Ishikawa (cell line): Measurements from ENCODE around the gene TATDN2.

Experiments
- CEBPB ChIP-seq: IDR thresholded peaks from 2 replicates; pipeline ENCODE4 v1.6.1; 2012
- CREB1 ChIP-seq: IDR thresholded peaks from 2 replicates; pipeline ENCODE4 v1.6.1; 2012; ENCODE audit warnings: low read depth
- EGR1 ChIP-seq: IDR thresholded peaks from 2 replicates; pipeline ENCODE4 v1.6.1; 2012
- EP300 ChIP-seq: IDR thresholded peaks from 2 replicates; pipeline ENCODE4 v1.6.1; 2012; ENCODE audit warnings: borderline replicate concordance
- FOXM1 ChIP-seq: IDR thresholded peaks from 2 replicates; pipeline ENCODE4 v1.6.1; 2012; ENCODE audit warnings: low read depth, borderline replicate concordance
- MAX ChIP-seq: IDR thresholded peaks from 2 replicates; pipeline ENCODE4 v1.6.1; 2012
- NFIC ChIP-seq: IDR thresholded peaks from 2 replicates; pipeline ENCODE4 v1.6.1; 2012
- RAD21 ChIP-seq: IDR thresholded peaks from 2 replicates; pipeline ENCODE4 v1.6.1; 2012; ENCODE audit warnings: low read depth
- TAF1 ChIP-seq: IDR thresholded peaks from 2 replicates; pipeline ENCODE4 v1.6.1; 2012; ENCODE audit warnings: low read depth, mild to moderate bottlenecking
- TCF12 ChIP-seq: IDR thresholded peaks from 2 replicates; pipeline ENCODE4 v1.6.1; 2012; ENCODE audit warnings: low read depth
- TEAD4 ChIP-seq: IDR thresholded peaks from 2 replicates; pipeline ENCODE4 v1.6.1; 2012
- USF1 ChIP-seq: IDR thresholded peaks from 2 replicates; pipeline ENCODE4 v1.6.1; 2012
- YY1 ChIP-seq: IDR thresholded peaks from 2 replicates; pipeline ENCODE4 v1.6.1; 2012; ENCODE audit warnings: low read depth
- ZBTB7A ChIP-seq: IDR thresholded peaks from 2 replicates; pipeline ENCODE4 v1.6.1; 2012; ENCODE audit warnings: low read depth
- TF ChIP-seq, protein P1 (sequence below): IDR thresholded peaks from 2 replicates; pipeline ENCODE4 v1.6.1; 2012; ENCODE audit warnings: low read depth, mild to moderate bottlenecking

The TATDN2 gene

DNA sequence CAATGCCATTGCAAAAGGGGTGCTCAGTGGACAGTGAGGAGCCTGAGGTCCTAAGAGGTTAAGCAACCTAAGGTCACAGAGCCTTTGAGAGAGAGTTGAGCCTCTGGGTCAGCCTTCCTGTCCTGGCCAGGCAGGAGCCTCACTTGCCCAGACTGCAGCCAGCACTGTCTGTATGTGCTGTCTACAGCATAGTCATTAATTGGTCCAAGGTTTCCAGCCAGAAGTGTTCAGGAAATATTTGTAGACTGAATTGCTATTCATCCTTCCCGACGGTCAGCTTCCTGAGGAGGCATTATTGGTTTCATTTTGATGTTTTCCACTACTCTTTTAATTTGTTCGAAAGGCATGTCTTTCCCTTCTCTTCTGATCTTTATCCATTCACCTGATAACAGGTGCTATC, 64.6 kb downstream of the TATDN2 start:
- TF ChIP-seq FOXM1 (no peak), EGR1 (no peak), EP300 (no peak), YY1 (no peak)
- TF ChIP-seq, protein P1, sequence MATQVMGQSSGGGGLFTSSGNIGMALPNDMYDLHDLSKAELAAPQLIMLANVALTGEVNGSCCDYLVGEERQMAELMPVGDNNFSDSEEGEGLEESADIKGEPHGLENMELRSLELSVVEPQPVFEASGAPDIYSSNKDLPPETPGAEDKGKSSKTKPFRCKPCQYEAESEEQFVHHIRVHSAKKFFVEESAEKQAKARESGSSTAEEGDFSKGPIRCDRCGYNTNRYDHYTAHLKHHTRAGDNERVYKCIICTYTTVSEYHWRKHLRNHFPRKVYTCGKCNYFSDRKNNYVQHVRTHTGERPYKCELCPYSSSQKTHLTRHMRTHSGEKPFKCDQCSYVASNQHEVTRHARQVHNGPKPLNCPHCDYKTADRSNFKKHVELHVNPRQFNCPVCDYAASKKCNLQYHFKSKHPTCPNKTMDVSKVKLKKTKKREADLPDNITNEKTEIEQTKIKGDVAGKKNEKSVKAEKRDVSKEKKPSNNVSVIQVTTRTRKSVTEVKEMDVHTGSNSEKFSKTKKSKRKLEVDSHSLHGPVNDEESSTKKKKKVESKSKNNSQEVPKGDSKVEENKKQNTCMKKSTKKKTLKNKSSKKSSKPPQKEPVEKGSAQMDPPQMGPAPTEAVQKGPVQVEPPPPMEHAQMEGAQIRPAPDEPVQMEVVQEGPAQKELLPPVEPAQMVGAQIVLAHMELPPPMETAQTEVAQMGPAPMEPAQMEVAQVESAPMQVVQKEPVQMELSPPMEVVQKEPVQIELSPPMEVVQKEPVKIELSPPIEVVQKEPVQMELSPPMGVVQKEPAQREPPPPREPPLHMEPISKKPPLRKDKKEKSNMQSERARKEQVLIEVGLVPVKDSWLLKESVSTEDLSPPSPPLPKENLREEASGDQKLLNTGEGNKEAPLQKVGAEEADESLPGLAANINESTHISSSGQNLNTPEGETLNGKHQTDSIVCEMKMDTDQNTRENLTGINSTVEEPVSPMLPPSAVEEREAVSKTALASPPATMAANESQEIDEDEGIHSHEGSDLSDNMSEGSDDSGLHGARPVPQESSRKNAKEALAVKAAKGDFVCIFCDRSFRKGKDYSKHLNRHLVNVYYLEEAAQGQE = no peak

DNA sequence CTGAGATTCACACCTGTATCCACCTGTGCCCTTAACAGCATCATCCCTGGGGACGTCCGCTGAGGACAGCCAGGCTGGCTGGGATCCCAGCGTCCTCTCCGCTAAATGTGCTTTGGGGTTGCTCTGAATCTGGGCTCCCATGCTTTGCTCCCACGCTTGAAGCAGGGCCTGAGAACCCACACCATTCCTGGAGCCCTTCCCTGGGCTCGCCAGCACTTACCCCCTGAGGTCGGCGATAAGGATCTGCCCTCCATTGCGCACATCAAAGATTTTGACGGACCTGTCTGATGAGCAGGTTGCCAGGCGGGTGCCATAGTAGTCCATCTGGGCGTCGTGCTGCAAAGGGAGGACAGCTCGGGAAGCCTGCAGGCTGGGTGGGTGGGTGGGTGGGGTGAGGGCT, 66.8 kb downstream of the TATDN2 start:
- no peak for TF ChIP-seq ZBTB7A
- no peak for TF ChIP-seq TAF1
- TF ChIP-seq EP300 = no peak
- no peak for TF ChIP-seq CEBPB
- TF ChIP-seq RAD21 = no peak
- TF ChIP-seq YY1 = no peak
- no peak for TF ChIP-seq USF1
- no peak for TF ChIP-seq TCF12
- TF ChIP-seq MAX = no peak
- TF ChIP-seq TEAD4 = no peak
- no peak for TF ChIP-seq NFIC
- no peak for TF ChIP-seq CREB1
- no peak for TF ChIP-seq FOXM1
- TF ChIP-seq EGR1 = no peak
- TF ChIP-seq, protein P1 = no peak

DNA sequence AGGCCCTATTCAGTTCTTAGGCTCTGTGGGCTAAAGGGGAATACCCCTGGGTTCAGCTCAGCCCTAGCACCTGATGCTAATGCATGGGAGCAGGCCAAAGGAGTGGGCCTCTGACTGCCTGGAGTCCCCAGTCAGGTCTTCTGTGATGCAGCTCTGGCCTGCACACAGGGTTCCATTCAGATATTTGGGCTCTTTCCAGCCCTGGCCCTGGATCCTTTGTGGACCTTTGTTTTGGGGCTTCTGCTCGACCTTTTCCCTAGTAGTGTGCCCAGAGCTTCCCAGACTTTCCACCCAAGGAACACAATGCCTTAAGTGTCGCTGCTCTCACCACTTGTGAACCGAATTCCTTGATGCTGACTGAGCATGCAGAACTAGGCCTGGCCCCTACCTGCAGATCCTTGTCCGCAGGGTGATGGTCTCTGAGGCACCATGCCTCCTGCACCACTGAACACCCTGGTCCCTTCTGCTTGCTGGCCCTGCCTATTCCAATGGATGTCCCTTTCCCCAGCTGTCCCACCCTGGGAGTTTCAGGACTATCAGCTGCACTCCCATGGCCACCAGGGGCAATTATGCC, 67.6 kb downstream of the TATDN2 start:
- TF ChIP-seq ZBTB7A (no peak), CEBPB (no peak), TEAD4 (no peak), TAF1 (no peak), USF1 (no peak), CREB1 (no peak), RAD21 (no peak), YY1 (no peak), EP300 (no peak), MAX (no peak), NFIC (no peak), EGR1 (no peak)
- TF ChIP-seq, protein P1 = no peak

GRCh38 chr3:10317311-10317960, 69.2 kb downstream of the TATDN2 start:
- TF ChIP-seq EP300 = no peak
- TF ChIP-seq TAF1 = no peak
- no peak for TF ChIP-seq EGR1
- TF ChIP-seq CREB1 = no peak
- TF ChIP-seq TCF12 = no peak
- TF ChIP-seq NFIC = no peak
- TF ChIP-seq TEAD4 = no peak
- TF ChIP-seq, protein P1 = no peak
- TF ChIP-seq ZBTB7A = no peak
- no peak for TF ChIP-seq RAD21
- no peak for TF ChIP-seq CEBPB
- no peak for TF ChIP-seq USF1
- no peak for TF ChIP-seq YY1
- TF ChIP-seq MAX = no peak
